Glomerular visceral epithelial cell (primary cell): ENCODE measurements around the gene GRID1.
"Not testable (repeated sequence)": the region's sequence is repeated elsewhere in the genome, so short reads cannot be mapped to it uniquely, and the experiment has no call there.

Experiments used
- DNase-seq: peaks from one replicate; pipeline ENCODE4 v3.0.0-alpha.2; 2016; ENCODE audit errors: extremely low spot score

The GRID1 gene

DNA sequence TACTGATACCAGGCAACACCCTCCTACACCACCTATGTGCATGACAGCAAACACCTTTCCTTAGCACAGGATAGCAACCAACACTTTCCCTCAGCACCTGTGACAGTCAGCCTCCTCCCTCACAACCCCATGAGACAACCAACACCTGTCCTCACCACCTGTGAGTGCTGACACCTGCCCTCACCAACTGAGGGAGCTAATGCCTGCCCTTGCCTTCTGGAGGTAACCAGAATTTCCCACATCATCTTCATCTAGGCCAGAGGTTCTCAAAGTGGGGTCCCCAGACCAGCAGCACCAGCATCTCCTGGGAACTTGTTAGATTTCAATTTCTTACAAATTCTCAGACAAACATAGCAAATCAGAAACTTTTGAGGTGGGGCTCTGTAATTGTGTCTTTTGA is 112.5 kb downstream of the GRID1 start:
- no peak for DNase-seq

DNA sequence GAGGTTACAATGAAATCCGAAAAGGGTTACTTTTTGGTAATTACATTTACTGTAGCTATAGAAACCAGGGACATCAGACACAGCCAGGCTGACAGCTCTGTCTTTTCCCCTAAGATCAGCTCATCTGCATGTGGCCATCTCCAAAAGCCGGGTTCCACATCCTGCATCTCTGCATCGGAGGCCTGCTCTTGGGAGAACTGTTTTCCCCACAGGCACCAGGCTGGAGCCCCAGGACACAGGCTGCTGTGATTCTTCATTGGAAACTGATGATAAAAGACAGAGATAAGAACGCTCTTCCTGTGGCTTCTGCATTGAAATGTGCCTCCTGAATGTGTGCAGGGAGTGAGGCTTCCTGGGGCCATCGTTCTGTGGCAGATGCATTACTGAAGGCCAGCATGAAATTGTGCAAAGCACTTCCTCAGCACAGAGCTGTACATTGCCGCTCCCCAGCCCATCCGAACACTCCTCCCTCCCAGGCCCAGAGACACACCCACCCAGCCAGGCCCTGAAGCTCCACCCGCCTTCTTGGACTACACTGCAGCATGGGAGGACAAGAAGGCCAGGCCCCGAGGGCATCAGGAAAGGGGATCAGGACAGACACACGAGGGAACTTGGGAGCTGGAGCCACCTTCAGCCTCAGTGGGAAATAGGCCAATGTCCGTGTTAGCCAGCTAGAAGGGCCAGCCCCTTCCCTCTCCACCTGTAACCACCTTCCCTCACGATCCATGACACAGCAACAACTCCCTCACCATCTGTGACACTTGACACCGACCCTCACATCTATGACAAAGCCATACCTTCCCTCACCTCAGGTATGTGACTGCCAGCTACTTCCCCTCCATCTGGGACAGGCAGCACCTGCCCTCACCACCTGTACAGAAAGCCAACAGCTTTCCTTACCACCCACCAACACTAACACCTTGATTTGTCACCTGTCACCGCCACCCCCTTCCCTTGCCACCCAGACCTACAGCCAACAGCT is 113.2 kb downstream of the GRID1 start:
- DNase-seq: no peak

DNA sequence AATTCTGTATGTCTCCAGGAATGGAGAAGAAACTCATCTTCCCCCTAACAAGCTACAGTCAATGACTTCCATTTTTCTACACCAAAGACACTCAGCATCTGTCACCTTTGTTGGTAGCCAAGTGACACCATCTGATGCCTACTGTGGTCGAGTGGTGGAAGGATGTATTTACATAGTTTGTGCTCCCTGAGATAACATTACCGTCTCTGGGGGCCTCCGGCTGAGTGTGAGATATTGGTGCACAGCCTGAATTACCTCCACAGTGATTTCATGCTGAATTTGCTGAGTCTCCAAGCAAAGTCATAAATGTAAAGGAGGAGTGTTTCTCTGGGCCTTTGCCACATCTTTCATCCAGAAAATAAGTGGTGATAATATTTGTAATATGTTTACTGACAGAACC is 114.0 kb downstream of the GRID1 start:
- no peak for DNase-seq

DNA sequence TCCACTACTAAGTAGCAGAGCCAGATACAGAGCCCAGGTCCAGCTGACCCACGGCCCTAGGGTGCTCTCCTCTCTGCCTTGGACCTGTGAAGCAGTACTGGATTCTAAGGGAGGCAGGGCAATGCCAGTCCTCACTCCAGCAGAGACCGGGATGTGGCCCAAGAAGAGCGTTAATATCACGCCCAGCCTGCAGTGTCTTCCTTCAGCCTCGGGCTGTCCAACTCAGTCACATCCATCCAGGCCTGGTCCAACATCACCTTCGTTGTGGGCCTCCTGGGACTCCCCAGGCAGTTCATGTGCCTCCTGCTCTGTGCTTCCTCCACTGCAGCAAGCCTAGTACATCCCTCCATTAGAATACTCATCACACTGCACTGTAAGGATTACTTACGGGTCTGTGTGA is 114.5 kb downstream of the GRID1 start:
- no peak for DNase-seq

DNA sequence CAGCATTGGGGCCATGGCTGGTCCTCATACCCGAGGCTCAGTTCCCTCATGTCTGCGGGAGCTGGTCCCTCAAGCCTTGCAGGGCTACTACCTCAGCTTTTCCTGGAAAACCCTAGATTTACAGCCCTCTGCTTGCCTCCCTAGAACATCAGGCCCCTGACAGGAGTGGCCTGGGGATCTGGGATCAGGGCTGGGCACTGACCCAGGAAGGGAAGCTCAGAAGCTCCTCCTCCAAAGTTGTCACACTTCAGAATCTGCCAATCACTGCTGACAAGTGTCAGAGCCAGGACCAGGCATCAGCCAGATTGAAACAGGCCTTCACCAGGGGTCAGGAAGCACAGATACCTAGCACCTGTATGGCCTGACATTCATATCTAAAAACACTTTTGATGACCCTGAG is 115.2 kb downstream of the GRID1 start:
- no peak for DNase-seq

DNA sequence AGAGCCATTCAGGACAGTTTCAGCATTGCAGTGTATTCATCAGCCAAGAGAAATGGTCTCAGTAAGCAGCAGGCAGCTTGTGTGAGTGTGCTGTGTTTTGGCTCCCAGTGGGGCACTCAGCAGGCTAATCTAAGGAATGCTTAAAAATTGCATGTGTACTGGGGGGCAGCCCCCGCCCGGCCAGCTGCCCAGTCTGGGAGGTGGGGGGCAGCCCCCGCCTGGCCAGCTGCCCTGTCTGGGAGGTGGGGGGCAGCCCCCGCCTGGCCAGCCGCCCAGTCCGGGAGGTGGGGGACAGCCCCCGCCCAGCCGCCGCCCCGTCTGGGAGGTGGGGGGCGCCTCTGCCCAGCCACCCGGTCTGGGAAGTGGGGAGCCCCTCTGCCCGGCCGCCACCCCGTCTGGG is 116.2 kb downstream of the GRID1 start:
- DNase-seq: no peak

DNA sequence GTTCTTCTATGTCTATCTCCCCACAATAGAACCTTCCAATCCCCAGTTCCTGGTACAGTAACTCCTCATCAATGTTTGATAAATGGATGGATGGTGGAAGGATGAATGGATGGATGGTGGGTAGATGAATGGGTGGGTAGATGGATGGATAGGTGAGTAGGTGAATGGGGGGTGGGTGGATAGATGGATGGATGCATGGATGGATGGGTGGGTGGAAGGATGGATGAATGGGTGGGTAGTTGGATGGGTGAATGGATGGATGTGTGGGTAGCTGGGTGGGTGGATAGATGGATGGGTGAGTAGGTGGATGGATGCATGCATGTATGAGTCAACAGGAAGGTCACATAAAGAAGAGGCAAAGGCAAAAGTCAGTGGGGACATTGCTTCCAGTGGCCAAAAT is 116.8 kb downstream of the GRID1 start:
- DNase-seq: no peak

DNA sequence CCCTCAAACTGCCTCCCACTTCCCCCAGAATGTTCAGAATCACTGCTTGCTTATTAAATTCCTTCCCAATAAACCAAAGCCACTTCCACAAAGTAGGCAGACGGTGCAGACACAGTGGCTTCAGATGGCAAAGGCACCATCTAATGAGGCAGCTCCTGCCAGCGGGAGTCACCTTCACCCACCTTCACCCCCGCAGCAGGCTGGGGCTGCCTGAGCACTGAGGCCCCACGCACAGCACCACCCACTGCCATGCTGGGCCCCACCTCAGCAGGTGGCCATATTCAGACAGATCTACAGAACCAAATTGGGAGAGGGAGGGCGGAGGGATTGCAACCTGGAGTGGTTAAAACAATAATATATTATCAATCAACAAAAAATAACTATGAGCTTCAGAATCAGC is 118.5 kb downstream of the GRID1 start:
- no peak for DNase-seq

DNA sequence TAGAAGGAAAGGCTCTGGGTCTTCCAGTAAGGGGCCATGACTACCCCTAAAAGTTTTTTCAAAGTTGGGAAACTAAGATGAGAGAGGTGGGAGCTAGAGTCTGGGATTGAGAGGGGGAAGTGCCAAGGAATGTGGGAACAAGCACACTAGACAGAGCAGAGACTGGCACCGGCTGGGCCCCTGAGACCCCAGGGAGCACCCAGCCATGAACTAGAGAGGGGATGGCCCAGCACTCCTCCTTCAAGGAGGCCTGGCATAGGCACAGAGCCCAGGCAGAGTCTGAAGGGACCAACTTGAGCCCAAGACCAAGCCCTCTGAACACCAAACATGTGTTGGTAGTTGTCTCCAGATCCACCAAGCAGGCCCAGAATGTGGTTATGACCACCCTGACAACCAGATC is 119.0 kb downstream of the GRID1 start:
- no peak for DNase-seq

DNA sequence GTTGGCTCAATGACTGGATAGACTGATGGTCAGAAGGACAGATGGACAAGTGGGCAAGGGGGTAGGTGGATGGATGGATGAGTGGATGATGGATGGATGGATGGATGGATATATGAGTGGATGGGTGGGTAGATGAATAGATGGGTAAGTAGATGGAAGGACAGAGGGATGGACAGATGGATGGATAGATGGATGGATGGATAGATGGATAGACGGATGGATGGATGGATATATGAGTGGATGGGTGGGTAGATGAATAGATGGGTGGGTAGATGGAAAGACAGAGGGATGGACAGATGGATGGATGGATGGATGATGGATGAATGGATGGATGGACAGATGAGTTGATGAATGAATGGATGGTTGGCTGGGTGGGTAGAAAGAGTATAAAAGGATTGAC is 119.5 kb downstream of the GRID1 start:
- no peak for DNase-seq

DNA sequence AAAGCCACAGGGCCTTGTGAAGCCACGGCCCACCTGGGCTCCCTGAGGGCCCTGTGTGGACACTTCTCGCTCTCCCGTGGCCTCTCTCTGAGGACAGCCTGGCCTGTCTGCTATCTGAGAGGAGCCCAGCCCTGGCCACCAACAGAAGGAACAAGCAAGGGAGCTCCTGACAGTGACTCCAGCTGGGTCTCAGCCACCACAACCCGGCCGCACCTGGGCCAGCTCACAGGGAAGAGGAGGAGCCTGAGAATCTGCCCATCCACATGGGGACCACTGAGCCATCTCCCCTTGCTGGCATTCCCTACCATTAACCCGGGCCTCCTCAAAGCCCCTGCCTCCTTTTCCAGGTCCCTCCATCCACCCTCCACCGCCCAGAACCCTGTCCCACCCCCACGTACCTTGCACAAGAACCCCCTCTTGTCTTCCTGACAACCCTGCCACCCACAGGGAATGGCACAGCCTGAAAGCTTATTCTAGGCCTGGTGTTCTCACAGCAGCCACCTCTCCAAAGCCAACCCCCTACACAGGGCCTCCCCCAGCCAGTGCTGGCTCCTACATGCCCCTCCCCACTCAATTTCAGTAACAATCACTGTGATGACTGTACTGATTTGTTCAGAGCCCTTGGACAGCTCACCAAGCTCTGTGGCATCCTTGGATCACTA is 120.2 kb downstream of the GRID1 start:
- DNase-seq: no peak

DNA sequence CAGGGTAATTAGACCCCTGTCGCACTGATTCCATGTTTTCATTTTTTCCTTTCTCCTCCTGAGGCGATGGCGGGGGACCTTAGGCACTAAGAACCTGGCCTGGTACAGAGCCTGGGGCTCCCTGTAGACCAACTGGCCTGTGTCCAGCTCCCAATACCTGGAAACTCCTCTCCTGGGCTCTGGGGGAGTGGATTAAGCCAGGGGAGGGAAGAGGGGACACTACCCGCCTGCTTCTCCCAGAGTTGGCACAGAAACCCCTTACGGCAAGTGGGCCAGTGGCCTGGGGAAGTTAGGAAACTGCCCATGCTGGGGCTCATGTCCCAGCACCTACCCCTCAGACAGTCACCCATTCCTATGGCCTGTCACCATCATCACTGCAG is 121.6 kb downstream of the GRID1 start:
- DNase-seq: no peak

DNA sequence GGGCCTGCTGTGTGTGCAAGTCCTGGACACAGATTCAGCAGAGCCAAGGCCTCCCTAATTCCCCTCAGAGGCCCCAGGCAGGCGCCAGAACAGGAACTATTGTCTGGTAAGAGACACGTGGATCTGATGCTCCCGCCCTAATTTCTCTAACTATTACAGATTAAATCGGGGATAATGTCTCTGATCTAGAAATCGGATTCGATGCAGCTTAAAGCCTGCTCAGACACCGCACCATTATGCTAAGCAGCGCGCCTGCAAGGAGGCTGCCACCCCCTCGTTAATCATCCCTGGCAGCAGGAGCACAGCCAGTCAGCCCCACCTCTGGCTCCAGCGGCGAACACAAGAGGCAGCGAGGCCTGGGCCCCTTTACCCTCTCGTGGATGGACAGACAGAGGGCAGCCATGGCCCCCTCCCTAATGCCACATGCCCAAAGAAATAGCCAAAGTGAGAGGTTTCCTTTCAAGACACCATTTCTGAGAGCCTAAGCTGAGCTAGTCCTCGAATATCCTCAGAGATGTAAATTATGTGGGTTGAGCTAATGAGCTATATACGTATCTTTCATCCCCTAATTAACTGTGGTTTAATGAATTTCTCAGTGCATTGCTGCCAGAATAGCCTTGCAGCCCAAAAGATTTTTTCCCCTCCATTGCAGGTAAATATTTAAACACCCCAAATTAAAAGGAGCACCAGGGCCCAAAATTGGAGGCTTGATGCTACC is 122.1 kb downstream of the GRID1 start:
- no peak for DNase-seq

DNA sequence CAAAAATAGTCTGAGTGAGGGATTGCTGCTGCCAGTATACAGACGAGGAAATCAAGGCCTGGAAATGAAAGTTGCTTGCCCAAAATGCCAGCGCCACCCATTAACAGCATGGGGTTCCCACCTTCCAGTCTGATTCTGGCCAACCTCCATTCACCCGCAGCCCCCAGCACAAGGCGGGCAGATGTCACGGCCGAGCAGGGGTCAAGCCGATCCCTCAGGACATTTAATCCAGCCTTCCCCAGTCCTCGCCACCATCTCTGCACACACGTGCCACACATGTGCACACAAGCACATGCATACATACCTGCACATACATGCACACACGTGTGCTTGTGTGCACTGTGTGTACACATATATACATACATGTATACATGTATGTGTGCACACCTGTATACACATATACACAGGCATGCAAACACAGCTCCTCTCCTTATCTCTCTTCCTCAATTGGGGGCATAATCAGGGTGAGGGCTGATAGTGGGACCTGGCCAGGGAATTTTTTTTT is 122.9 kb downstream of the GRID1 start:
- no peak for DNase-seq

DNA sequence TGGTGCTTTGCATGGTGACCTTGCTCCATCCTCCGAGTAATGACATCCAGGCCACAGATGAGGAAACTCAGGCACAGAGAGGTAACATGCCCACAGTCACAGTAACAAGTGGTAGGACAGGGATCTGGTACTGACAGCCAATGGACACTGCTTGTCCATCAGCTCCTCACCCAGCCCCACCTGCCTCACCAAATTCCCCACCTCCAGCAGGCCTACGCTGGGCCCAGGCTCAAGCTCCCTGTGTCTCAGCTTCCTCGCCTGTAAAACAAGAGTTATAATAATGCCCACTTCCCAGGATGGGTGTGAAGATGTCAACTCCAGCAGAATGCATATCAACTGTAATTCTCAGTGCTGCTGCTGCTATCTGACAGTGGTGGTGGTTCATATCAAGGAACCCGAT is 123.8 kb downstream of the GRID1 start:
- DNase-seq: no peak

DNA sequence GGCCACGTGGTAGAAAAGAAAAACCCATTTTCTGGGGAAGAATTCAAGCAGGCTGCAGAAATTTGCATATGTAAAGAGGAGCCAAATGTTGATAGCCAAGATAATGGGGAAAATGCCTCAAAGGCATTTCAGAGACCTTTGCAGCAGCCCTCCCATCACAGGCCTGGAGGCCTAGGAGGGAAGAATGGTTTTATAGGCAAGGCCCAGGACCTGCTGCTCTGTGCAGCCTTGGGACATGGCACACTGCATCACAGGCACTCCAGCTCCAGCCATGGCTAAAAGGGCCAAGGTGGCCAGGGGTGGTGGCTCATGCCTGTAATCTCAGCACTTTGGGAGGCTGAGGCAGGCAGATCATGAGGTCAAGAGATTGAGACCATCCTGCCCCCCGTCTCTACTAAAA is 128.5 kb downstream of the GRID1 start:
- not testable (repeated sequence) for DNase-seq

DNA sequence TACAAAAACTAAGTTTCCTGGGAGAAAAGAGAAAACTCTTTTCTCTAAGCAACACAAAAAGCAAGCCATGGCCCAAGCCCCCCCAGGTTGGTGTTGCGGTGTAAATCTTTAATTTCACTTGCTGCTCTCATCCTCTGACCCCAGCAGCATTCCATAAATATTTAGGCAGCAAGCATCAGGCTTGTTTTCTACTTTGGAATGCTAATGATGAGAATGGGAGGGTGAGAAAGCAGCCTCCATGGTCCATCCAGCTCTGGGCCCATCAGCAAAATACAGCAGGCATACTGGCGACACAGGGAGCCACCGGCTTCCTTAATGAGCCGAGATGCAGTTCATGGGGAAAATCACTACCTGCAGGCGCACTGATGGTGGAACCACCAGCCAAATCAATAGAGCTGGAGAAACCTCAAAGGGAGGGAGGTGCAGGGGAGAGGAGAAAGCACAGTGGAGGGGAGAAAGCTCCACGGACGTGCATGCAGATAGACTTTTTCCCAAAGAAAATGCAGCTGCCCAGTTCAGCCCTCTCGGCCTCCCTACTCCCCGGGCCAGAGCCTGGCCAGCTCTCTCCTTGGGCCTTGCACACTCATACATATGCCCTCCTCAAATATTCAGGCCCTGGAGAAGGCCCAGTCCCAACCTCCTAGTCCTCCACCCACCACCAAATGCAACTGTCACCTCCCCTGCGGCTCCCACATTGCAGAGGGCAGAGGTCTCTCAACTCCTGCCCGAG is 131.9 kb downstream of the GRID1 start:
- no peak for DNase-seq

DNA sequence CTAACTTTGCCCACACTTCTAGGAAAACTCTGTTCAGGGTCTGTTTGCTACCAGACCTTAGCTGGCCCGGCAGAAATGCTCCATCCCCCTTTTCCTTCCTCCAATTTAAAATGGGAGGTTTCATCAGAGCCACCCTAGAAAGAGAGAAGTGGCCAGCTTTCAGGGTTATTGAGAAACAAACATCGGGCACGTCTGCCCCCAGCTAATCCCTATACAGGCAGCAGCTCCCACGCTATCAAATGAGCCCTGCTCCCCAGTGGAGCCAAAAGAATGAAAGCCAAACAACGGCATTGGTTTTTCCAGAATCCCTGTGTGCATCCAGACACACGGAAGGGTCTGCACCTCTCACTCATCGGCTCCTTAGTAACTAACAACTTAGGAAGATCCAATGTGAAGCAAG is 132.5 kb downstream of the GRID1 start:
- no peak for DNase-seq

DNA sequence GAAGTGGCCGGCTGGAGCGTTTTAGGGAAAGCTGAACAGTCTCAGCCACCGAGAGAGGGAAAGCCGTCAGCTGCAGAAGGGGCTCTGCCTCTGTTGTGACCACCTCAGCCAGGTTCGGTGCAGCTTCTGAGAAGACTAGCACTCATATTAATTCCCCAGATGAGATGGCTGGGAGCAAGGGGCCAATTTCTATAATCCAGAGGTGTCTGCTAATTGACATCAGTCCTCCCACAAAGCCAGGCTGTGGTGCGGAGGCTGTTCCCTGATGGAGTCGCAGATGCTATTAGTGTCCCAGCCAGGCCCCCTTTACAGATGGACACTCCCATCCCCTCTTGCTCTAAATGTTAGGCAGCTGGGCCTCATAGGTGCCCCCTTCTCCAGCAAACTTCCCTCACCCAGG is 133.5 kb downstream of the GRID1 start:
- no peak for DNase-seq

DNA sequence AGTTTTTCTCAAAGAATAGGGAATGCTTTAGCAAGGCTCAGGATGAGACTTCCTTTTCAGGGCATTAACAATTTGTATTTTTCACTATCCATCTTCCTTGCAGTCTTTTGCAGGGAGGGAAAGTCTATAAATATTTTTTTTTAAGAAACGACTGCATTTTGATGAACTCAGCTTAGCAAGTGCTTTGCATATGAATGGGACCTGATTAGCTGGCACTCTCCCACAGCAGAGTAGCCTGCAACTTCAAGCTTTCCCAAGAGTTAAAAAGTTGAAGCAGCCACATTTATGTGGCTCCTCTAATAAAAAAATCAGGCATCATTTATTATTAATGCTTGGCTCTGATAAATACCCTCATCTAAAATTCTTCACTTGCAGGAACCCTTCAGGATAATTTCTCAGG is 134.0 kb downstream of the GRID1 start:
- no peak for DNase-seq

DNA sequence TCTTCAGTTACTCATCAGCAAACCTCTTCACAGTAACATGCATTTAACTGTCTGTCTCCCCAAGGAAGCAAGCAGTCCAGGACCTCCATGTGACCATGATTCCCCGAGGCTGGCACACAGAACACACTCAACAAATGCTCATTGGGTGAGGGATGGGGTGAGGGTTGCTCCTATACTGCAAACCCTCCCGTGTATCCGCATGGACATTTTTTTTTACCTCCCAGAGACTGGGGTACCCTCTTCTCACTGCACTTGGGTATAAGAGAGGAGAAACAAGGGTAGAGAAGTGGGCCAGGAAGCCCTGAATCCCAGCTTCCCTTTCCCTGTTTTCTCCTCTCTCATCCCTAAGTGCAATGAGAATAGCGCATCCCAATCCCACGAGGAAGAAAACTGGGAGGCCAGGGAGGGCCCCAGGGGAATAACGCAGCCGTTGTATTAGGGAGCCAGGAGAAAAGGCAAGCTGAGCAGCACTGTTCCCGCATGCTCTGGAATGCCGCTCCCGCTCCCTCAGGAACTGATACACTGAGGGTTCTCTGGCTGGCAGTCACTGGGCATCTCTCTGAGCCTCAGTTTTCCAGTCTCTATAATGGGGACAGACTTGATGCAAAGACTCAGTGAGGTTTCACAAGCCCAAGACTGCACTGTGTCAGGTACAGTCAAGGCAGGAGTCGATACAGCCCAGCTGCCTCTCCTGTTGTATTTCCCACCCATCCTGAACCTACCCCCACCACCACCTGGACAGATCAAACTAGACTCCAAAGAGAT is 134.6 kb downstream of the GRID1 start:
- DNase-seq: no peak
